ENCODE measurements around the gene FAM168A.
"Not testable (repeated sequence)": the region's sequence is repeated elsewhere in the genome, so short reads cannot be mapped to it uniquely, and the experiment has no call there.

Gene FAM168A

GRCh38 chr11:73436859-73437258 lies 161.1 kb downstream of the FAM168A start:
- in situ Hi-C loops (cut with HindIII; ENCODE audit: low sequenced_read_pairs): not testable (repeated sequence)

DNA sequence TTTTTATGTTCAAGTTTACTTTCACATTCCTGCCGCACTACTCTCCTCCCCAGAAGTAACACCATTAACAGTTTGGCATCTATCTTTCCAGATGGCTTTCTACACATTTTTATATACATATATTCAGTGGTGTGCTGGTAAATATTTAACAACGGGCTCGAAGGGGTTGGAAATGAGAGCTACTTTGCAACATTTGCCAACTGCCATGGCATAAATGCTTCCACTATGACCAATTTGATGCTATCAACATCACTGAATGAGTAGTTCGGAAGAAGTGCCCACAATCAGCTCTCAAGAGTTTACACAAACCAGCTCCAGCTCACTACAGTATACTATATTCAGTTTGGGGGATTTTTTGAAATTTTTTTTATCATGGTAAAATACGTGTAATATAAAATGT lies 166.5 kb downstream of the FAM168A start:
- in situ Hi-C loops (cut with HindIII; ENCODE audit: low sequenced_read_pairs): no loop called here

DNA sequence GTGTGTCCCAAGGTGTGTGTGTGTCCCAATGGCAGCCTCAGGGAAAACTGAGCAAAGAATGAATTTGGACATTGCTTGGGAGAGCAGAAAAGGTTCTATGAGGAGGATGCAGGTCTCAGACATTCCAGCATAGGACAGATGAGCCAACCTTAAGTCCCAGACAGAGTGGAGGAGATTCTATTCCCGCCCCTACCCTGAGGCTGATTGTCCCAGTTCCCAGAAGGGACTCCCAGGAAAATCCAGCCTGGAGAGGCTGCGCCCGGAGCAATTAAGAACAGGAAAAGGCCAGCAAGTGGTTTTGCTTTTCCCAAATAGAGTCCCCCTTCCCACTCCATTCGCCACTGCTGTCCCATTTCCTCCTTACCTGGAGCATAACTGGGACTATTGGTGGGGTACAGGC lies 167.6 kb downstream of the FAM168A start:
- in situ Hi-C loops (cut with HindIII; ENCODE audit: low sequenced_read_pairs): no loop called here

- in situ Hi-C loops (cut with HindIII; ENCODE audit: low sequenced_read_pairs): no loop called here
Observed at GRCh38 chr11:73429121-73429750, 168.7 kb downstream of the FAM168A start.

GRCh38 chr11:73428699-73429098 lies 169.2 kb downstream of the FAM168A start:
- in situ Hi-C loops (cut with HindIII; ENCODE audit: low sequenced_read_pairs): no loop called here

DNA sequence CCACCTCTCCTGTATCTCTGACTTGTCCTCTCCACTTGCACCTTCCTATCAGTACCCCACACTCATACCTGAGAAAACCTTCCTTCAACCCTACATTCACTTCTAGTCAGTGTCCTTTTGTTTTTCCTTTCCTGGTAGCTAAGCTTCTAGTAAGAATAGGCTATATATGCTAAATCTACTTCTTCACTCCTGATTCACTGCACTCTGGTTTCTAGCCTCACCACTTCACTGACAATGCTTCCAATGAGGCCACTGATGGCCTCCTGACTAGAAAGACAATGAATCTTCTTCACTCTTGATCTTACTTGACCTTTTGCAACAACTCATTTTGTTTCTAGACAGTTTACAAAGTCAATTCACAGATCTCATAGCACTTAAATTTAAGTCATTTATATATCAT lies 169.7 kb downstream of the FAM168A start:
- in situ Hi-C loops (cut with HindIII; ENCODE audit: low sequenced_read_pairs): no loop called here

- in situ Hi-C loops (cut with HindIII; ENCODE audit: low sequenced_read_pairs): no loop called here
Observed at GRCh38 chr11:73426219-73426850, 171.6 kb downstream of the FAM168A start.

DNA sequence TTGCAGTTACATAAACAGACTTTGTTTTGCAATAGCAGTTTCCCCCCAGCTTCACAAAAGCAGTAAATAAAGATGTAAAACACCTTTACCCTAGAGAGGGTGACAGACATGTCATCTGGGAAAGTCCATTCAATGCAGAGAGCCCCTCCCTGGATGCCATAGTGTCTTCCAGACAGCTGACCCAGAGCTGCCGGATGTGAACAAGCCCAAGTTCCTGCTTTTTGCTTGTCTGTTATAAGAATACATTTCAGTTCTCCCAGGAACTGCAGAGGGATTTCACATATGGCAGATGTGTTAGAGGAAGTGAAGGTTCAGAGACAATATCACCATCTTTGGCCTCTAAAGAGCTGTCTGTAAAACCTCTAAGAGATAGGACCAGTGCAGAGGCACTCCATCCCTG lies 172.8 kb downstream of the FAM168A start:
- in situ Hi-C loops (cut with HindIII; ENCODE audit: low sequenced_read_pairs): no loop called here

DNA sequence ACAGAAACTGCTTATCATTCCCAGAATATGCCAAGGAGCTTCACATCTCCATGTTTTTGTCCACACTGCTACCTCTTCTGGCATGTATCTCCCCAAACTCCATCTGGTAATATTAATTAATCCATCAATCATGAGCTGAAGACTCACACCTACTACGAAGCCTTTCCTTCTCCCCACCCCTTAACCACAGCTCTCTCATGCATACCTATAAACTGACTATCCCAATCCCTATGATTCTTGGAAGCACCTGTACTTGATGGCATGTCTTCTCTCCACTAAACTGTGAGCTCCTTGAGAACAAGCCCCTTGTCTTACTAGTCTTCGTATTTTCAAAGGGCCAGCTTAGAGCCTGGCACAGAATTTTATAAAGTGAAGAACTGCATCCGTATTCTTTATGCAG lies 174.4 kb downstream of the FAM168A start:
- in situ Hi-C loops (cut with HindIII; ENCODE audit: low sequenced_read_pairs): no loop called here

GRCh38 chr11:73422886-73423285 lies 175.0 kb downstream of the FAM168A start:
- in situ Hi-C loops (cut with HindIII; ENCODE audit: low sequenced_read_pairs): no loop called here

DNA sequence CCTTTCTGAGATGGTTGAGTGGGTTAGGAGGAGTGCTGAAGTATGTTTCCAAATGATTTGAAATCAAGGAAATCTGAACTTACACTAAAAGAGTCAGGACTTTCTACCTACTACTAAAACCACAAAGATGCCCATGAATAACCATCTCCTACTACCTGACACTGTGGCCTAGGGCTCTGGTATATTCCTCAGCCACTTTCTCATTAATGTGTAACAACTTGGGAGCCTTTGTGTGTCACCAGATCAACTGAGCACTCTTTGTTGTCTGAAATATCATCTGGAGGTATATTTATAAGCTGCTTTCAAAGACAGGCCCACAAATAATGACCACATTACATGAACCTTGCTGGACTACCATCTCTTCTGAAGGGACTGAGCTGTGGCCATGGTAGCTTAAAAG lies 177.8 kb downstream of the FAM168A start:
- in situ Hi-C loops (cut with HindIII; ENCODE audit: low sequenced_read_pairs): no loop called here

DNA sequence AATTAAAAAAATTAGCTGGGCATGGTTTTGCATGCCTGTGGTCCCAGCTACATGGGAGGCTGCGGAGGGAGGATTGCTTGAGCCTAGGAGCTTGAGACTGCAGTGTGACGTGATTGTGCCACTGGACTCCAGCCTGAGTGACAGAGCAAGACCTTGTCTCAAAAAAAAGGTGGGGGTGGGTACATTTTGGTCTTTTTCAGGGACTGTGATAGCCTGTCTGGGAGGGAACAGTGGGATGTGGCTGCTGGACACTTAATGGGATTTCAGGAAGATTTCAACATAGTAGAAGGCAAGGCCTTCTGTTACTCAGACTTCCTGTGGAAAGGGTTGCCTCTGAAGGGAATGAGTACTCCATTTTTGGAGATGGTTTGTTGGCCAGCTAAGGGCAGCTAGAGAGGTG lies 181.1 kb downstream of the FAM168A start:
- in situ Hi-C loops (cut with HindIII; ENCODE audit: low sequenced_read_pairs): no loop called here

GRCh38 chr11:73415854-73416615 lies 181.9 kb downstream of the FAM168A start:
- in situ Hi-C loops (cut with HindIII; ENCODE audit: low sequenced_read_pairs): no loop called here

GRCh38 chr11:73414977-73415651 lies 182.8 kb downstream of the FAM168A start:
- in situ Hi-C loops (cut with HindIII; ENCODE audit: low sequenced_read_pairs): no loop called here

- in situ Hi-C loops (cut with HindIII; ENCODE audit: low sequenced_read_pairs): no loop called here
Observed at GRCh38 chr11:73413256-73413655, 184.7 kb downstream of the FAM168A start.

GRCh38 chr11:73412308-73412707 lies 185.6 kb downstream of the FAM168A start:
- in situ Hi-C loops (cut with HindIII; ENCODE audit: low sequenced_read_pairs): no loop called here

DNA sequence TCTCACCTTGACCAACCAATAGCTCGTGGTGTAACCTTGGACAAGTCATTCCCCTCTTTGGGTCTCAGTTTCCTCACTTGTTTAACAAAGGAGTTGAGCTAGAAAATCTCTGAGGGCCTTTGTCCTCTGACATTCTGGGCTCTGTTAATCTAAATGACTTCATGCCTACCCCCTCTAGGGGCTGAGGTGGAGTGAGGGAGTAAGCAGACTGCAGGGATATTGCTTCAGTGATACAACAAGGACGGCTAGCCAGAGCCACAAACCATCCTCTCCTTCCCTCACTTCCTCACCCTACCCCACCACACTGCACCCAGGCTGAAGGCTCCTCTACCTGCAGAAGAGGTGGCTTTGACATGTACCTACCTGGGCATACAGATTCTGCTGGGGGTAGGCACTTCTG lies 186.9 kb downstream of the FAM168A start:
- in situ Hi-C loops (cut with HindIII; ENCODE audit: low sequenced_read_pairs): no loop called here

GRCh38 chr11:73410627-73411026 lies 187.3 kb downstream of the FAM168A start:
- in situ Hi-C loops (cut with HindIII; ENCODE audit: low sequenced_read_pairs): no loop called here

DNA sequence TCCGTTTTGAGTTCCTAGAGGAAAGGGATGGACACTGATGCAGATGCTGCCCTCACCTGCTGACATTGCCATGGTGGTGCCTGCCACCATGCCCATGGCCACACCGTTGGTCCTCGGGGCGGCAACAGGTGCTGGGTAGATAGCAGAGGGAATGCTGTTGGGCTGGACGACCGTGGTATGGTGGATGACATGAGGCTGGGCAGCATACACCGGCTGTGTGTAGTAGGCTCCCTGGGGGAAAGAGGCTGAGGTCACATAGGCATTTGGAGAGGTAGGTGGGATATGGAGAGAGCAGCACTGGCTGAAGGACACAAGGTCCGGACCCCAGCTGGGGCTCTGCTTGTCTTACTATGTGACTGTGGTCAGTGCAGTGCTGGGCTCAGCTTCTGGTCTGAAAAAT lies 188.5 kb downstream of the FAM168A start:
- in situ Hi-C loops (cut with HindIII; ENCODE audit: low sequenced_read_pairs): no loop called here

- in situ Hi-C loops (cut with HindIII; ENCODE audit: low sequenced_read_pairs): no loop called here
Observed at GRCh38 chr11:73406619-73407018, 191.3 kb downstream of the FAM168A start.

- in situ Hi-C loops (cut with HindIII; ENCODE audit: low sequenced_read_pairs): no loop called here
Observed at GRCh38 chr11:73406131-73406530, 191.8 kb downstream of the FAM168A start.

GRCh38 chr11:73405146-73405510 lies 192.8 kb downstream of the FAM168A start:
- in situ Hi-C loops (cut with HindIII; ENCODE audit: low sequenced_read_pairs): no loop called here
